Neural progenitor cell (in vitro differentiated cells): ENCODE results near the gene TPCN1. TPM values are rescaled to one million over a fixed set of nuclear protein-coding genes. Genes with fewer than 3 reads are reported as not detected.

ENCODE experiments used
- DNase-seq: peaks from one replicate; pipeline ENCODE4 v3.0.0-alpha.2; 2016; ENCODE audit warnings: low spot score
- H2AFZ ChIP-seq: fragments of 200-600 bp; sonication (generic); replicated peaks from 2 replicates; pipeline ENCODE4 v1.6.1; 2016; ENCODE audit warnings: antibody characterized with exemption
- H3F3A ChIP-seq: fragments of 200-600 bp; sonication (generic); 2 replicates; pipeline ENCODE4 v1.6.1; 2016; ENCODE audit warnings: antibody characterized with exemption, low read depth
- H3K27ac ChIP-seq: fragments of 200-600 bp; sonication (generic); 2 replicates; pipeline ENCODE4 v1.5.1; 2016; ENCODE audit warnings: mild to moderate bottlenecking
- H3K27me3 ChIP-seq: fragments of 200-600 bp; sonication (generic); 2 replicates; pipeline ENCODE4 v1.6.1; 2016; ENCODE audit warnings: mild to moderate bottlenecking, moderate library complexity
- H3K36me3 ChIP-seq: fragments of 200-600 bp; sonication (generic); 2 replicates; pipeline ENCODE4 v1.5.1; 2016
- H3K4me1 ChIP-seq: fragments of 200-600 bp; sonication (generic); 2 replicates; pipeline ENCODE4 v1.6.1; 2016; ENCODE audit warnings: mixed run types
- H3K4me2 ChIP-seq: fragments of 200-600 bp; sonication (generic); 2 replicates; pipeline ENCODE4 v1.6.1; 2016
- H3K4me3 ChIP-seq: fragments of 200-600 bp; sonication (generic); 2 replicates; pipeline ENCODE4 v1.5.1; 2016
- H3K79me2 ChIP-seq: fragments of 200-600 bp; sonication (generic); 2 replicates; pipeline ENCODE4 v1.6.1; 2016; ENCODE audit warnings: low read depth
- H3K9ac ChIP-seq: fragments of 200-600 bp; sonication (generic); 2 replicates; pipeline ENCODE4 v1.6.1; 2016
- H3K9me3 ChIP-seq: fragments of 200-600 bp; sonication (generic); 2 replicates; pipeline ENCODE4 v1.5.1; 2016; ENCODE audit warnings: low read depth
- H4K20me1 ChIP-seq: fragments of 200-600 bp; sonication (generic); 2 replicates; pipeline ENCODE4 v1.6.1; 2016; ENCODE audit warnings: low read depth
- H3K27ac Mint-ChIP-seq: 3 replicates; pipeline ENCODE4 v1.8.0; 2021; ENCODE audit warnings: mixed read lengths
- H3K27me3 Mint-ChIP-seq: 2 replicates; pipeline ENCODE4 v1.8.0; 2022; ENCODE audit warnings: low read depth, mild to moderate bottlenecking, inconsistent platforms, moderate library complexity, mixed read lengths; ENCODE audit not compliant: insufficient read depth
- H3K36me3 Mint-ChIP-seq: 3 replicates; pipeline ENCODE4 v1.8.0; 2021; ENCODE audit warnings: mixed read lengths
- H3K4me1 Mint-ChIP-seq: 3 replicates; pipeline ENCODE4 v1.8.0; 2021; ENCODE audit warnings: mixed read lengths
- H3K4me3 Mint-ChIP-seq: 3 replicates; pipeline ENCODE4 v1.8.0; 2021; ENCODE audit warnings: mild to moderate bottlenecking, moderate library complexity, mixed read lengths
- H3K9me3 Mint-ChIP-seq: 3 replicates; pipeline ENCODE4 v1.8.0; 2020; ENCODE audit warnings: mixed read lengths
- EZH2 ChIP-seq: fragments of 200-600 bp; sonication (generic); IDR thresholded peaks from 2 replicates; pipeline ENCODE4 v1.6.1; 2017; ENCODE audit warnings: antibody characterized with exemption, mild to moderate bottlenecking, moderate library complexity
- EZH2phosphoT487 ChIP-seq: fragments of 200-600 bp; sonication (generic); IDR thresholded peaks from 2 replicates; pipeline ENCODE4 v1.6.1; 2017; ENCODE audit warnings: antibody characterized with exemption
- total RNA-seq: library from RNA; depleted of rRNA; stranded (reverse); fragments of >200 nt; gene quantifications from 2 replicates; pipeline ENCODE4 v1.2.3, GENCODE V29; 2015; ENCODE audit warnings: low replicate concordance
- TF ChIP-seq, protein P1 (sequence below): fragments of 200-600 bp; sonication (generic); IDR thresholded peaks from 2 replicates; pipeline ENCODE4 v1.5.1; 2017; ENCODE audit warnings: antibody characterized with exemption, mild to moderate bottlenecking

Gene TPCN1
- 12.2 and 19.1 TPM in 2 replicates for total RNA-seq

DNA sequence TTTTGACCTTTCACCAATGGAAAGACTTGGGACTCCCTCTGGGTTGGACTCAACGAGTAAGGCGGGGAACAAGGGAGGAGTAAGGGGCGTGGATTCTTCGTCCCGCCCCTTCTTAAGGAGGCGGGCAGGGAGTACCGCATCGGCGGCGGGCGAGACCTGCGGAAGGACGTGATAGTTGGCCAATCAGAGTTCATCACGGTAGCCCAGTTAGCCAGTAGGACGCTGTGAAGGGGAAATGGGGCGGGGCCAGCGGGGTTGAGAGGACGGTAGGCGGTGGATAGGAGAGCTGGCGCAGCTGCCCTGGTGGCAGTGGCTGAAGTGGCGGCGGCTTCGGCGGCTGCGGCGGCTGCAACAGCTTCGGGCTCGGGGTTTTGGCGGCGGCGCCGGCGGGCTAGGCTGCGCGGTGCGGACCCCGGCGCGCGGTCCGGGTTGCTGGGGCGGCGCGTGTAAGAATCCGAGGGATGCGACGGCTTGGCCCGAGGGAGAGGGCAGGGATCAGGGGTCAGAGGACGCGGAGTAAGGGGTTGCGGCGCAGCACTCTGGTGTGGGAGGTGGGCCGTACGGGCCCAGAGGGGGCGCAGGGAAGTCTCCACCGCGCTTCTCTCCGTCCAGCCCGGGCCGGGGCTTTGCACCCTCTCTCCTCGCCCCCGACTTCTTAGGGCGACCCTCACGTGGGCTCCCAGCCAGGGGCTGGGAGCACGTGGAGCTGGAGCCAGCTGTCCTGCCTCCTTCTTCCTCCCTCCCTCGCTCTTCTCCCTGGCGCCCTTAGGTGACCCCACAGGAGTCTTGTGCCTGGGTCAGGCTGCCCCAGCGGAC lies at the start of gene TPCN1:
Gene TPCN1 (plus strand): TSS at position 284 of the 816 bp plus-strand sequence. CDS start 5,389 bp downstream, outside the sequence.
- H3K4me1 ChIP-seq: no peaks in the 10 kb centered on the region
- H3K27ac ChIP-seq: no peak within 1 kb of the TSS
- no peaks in the 10 kb centered on the region for H3K27me3 Mint-ChIP-seq

DNA sequence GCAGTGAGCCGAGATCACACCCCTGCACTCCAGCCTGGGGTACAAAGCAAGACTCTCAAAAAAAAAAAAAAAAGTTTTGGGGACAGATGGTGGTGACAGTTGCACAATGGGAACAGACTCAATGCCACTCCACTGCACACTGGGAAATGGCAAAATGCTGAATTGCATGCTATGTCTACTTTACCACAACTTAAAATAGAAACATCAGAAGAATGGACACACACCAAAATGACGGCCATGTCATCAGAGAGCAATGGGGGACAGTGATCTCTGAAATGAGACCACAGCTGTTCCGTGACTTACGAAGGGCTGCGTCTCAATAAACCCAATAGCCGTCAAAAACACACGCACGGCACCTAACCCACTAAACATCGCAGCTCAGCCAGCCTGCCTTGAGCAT lies 49.7 kb upstream of the TPCN1 start:
- no peak overlapping the region for H3K4me2 ChIP-seq
- H3K9me3 Mint-ChIP-seq: no peaks in the 10 kb centered on the region
- no peak overlapping the region for H3K27ac ChIP-seq
- H3K79me2 ChIP-seq: no peaks in the 10 kb centered on the region
- no peak overlapping the region for H2AFZ ChIP-seq
- TF ChIP-seq EZH2: no peak
- TF ChIP-seq, protein P1, sequence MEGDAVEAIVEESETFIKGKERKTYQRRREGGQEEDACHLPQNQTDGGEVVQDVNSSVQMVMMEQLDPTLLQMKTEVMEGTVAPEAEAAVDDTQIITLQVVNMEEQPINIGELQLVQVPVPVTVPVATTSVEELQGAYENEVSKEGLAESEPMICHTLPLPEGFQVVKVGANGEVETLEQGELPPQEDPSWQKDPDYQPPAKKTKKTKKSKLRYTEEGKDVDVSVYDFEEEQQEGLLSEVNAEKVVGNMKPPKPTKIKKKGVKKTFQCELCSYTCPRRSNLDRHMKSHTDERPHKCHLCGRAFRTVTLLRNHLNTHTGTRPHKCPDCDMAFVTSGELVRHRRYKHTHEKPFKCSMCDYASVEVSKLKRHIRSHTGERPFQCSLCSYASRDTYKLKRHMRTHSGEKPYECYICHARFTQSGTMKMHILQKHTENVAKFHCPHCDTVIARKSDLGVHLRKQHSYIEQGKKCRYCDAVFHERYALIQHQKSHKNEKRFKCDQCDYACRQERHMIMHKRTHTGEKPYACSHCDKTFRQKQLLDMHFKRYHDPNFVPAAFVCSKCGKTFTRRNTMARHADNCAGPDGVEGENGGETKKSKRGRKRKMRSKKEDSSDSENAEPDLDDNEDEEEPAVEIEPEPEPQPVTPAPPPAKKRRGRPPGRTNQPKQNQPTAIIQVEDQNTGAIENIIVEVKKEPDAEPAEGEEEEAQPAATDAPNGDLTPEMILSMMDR: no peak
- no peak for TF ChIP-seq EZH2phosphoT487
- peaks cover 2% of the 10 kb centered on the region for H3K27me3 Mint-ChIP-seq
- H3K9ac ChIP-seq: no peak overlapping the region
- H3K9me3 ChIP-seq: no peaks in the 10 kb centered on the region
- H3K4me3 ChIP-seq: no peak overlapping the region
- H3F3A ChIP-seq: peaks cover 6% of the 10 kb centered on the region
- no peak overlapping the region for H3K27ac Mint-ChIP-seq
- peaks cover 24% of the 10 kb centered on the region for H3K36me3 Mint-ChIP-seq
- DNase-seq: no peak
- no peaks in the 10 kb centered on the region for H3K27me3 ChIP-seq
- peaks cover 7% of the 10 kb centered on the region for H4K20me1 ChIP-seq
- H3K4me3 Mint-ChIP-seq: no peak overlapping the region
- H3K4me1 ChIP-seq: no peaks in the 10 kb centered on the region
- H3K36me3 ChIP-seq: peaks cover 2% of the 10 kb centered on the region
- H3K4me1 Mint-ChIP-seq: no peaks in the 10 kb centered on the region

More for the DNA sequence above, at the start of gene TPCN1:
- no peaks in the 10 kb centered on the region for H3K9me3 ChIP-seq
- peak within 1 kb of the TSS; percentile 92 for H3K4me2 ChIP-seq
- peaks cover 9% of the 10 kb centered on the region for H3F3A ChIP-seq
- H3K4me1 Mint-ChIP-seq: peaks cover 25% of the 10 kb centered on the region
- TF ChIP-seq EZH2 (no peak), EZH2phosphoT487 (no peak)
- TF ChIP-seq, protein P1: peak; percentile 19
- peak within 1 kb of the TSS; percentile 85 for H2AFZ ChIP-seq
- H3K9me3 Mint-ChIP-seq: no peaks in the 10 kb centered on the region
- peaks cover 6% of the 10 kb centered on the region for H3K79me2 ChIP-seq
- H3K9ac ChIP-seq: peak within 1 kb of the TSS; percentile 40
- peak within 1 kb of the TSS; percentile 91 for H3K4me3 Mint-ChIP-seq
- H3K4me3 ChIP-seq: peak within 1 kb of the TSS; percentile 78
- H4K20me1 ChIP-seq: no peaks in the 10 kb centered on the region
- no peaks in the 10 kb centered on the region for H3K36me3 Mint-ChIP-seq
- no peaks in the 10 kb centered on the region for H3K36me3 ChIP-seq
- DNase-seq: peak; percentile 100
- H3K27me3 ChIP-seq: no peaks in the 10 kb centered on the region
- peak within 1 kb of the TSS; percentile 51 for H3K27ac Mint-ChIP-seq

- Mint-ChIP-seq H3K27ac (no peak overlapping the region), H3K9me3 (no peaks in the 10 kb centered on the region), H3K27me3 (peaks cover 2% of the 10 kb centered on the region), H3K4me3 (no peak overlapping the region), H3K4me1 (no peaks in the 10 kb centered on the region), H3K36me3 (peaks cover 30% of the 10 kb centered on the region)
- H3K27me3 ChIP-seq: no peaks in the 10 kb centered on the region
- no peaks in the 10 kb centered on the region for H3K9me3 ChIP-seq
- no peaks in the 10 kb centered on the region for H3K79me2 ChIP-seq
- no peak for DNase-seq
- TF ChIP-seq EZH2phosphoT487 (no peak), EZH2 (no peak)
- TF ChIP-seq, protein P1: no peak
- no peak overlapping the region for H3K4me3 ChIP-seq
- peaks cover 6% of the 10 kb centered on the region for H3F3A ChIP-seq
- peaks cover 7% of the 10 kb centered on the region for H4K20me1 ChIP-seq
- H3K4me2 ChIP-seq: no peak overlapping the region
- no peak overlapping the region for H3K27ac ChIP-seq
- no peak overlapping the region for H3K9ac ChIP-seq
- peaks cover 2% of the 10 kb centered on the region for H3K36me3 ChIP-seq
- no peaks in the 10 kb centered on the region for H3K4me1 ChIP-seq
- H2AFZ ChIP-seq: no peak overlapping the region
Measured at GRCh38 chr12:113172185-113172584, 49.1 kb upstream of the TPCN1 start.
